ENCODE results near the gene SLC39A9. TPM values are rescaled to one million over a fixed set of nuclear protein-coding genes. Genes with fewer than 3 reads are reported as not detected.

Gene SLC39A9
- total and polyA plus RNA-seq, 8 donors, result 12.1 to 121 (median 19.6) TPM

GRCh38 chr14:69424149-69424923 is 25.8 kb downstream of the SLC39A9 start:
- TF ChIP-seq POLR2A (IDR thresholded peaks at IDR 0.05) (no peak), EP300 (IDR thresholded peaks at IDR 0.05) (no peak), POLR2AphosphoS5 (IDR thresholded peaks at IDR 0.05) (no peak)
- TF ChIP-seq, protein P1, sequence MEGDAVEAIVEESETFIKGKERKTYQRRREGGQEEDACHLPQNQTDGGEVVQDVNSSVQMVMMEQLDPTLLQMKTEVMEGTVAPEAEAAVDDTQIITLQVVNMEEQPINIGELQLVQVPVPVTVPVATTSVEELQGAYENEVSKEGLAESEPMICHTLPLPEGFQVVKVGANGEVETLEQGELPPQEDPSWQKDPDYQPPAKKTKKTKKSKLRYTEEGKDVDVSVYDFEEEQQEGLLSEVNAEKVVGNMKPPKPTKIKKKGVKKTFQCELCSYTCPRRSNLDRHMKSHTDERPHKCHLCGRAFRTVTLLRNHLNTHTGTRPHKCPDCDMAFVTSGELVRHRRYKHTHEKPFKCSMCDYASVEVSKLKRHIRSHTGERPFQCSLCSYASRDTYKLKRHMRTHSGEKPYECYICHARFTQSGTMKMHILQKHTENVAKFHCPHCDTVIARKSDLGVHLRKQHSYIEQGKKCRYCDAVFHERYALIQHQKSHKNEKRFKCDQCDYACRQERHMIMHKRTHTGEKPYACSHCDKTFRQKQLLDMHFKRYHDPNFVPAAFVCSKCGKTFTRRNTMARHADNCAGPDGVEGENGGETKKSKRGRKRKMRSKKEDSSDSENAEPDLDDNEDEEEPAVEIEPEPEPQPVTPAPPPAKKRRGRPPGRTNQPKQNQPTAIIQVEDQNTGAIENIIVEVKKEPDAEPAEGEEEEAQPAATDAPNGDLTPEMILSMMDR (IDR thresholded peaks at IDR 0.05), result no peak
- Histone ChIP-seq H3K4me3 (no peak overlapping the region), H3K4me1 (no peaks in the 10 kb centered on the region), H3K9me3 (peaks cover 0 to 5% (median 0%) of the 10 kb centered on the region in 4 donors), H3K27me3 (no peaks in the 10 kb centered on the region), H3K36me3 (peaks cover 9 to 57% (median 43%) of the 10 kb centered on the region in 4 donors), H3K27ac (no peak overlapping the region)
- DNase-seq, result no peak
- intact Hi-C loops (cut with DNase I; ENCODE audit: low total_unique reads), result no loop called here
- WGBS, 5 donors, result 89 to 94% (median 90%) methylated on average over 2 of the region's 2 CpGs

- H3K4me3 ChIP-seq, result no peak overlapping the region
- H3K27ac ChIP-seq, result no peak overlapping the region
- no peaks in the 10 kb centered on the region for H3K9me3 ChIP-seq
- intact Hi-C loops (cut with DNase I; ENCODE audit: low total_unique reads), result no loop called here
- no peaks in the 10 kb centered on the region for H3K4me1 ChIP-seq
- peaks cover 9 to 55% (median 47%) of the 10 kb centered on the region in 4 donors for H3K36me3 ChIP-seq
- WGBS, 5 donors, result 96 to 100% (median 97%) methylated on average over 1 of the region's 1 CpG
- TF ChIP-seq EP300 (IDR thresholded peaks at IDR 0.05), result no peak
- no peak for TF ChIP-seq POLR2AphosphoS5 (IDR thresholded peaks at IDR 0.05)
- TF ChIP-seq POLR2A (IDR thresholded peaks at IDR 0.05), result no peak
- TF ChIP-seq, protein P1 (IDR thresholded peaks at IDR 0.05), result no peak
- no peak for DNase-seq
- H3K27me3 ChIP-seq, result no peaks in the 10 kb centered on the region
These were observed 29.1 kb downstream of the SLC39A9 start for GRCh38 chr14:69427596-69427995.

DNA sequence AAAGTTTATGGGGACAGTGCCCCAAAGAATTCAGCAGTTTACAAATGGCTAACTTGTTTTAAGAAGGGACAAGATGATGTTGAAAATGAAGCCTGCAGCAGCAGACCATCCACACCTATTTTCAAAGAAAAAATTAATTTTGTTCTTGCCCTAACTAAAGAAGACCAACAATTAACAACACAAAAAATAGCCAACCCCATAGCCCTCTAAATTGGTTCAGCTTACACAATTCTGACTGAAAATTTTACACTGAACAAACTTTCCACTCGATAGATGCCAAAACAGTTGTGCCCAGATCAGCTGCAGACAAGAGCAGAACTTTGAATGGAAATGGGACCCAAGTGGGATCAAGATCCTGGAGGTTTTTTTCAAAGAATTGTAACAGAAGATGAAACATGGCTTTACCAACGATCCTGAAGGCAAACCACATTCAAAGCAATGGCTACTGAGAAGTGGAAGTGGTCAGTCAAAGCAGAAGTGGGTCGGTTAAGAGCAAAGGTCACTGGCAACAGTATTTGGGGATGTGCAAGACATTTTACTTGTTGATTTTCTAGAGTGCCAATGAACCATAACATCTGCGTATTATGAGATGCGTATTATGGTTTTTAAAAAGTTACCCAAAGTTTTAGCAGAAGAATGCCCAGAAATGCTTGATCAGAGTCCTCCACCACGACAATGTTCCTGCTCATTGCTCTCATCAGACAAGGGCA is 30.0 kb downstream of the SLC39A9 start:
- H3K4me1 ChIP-seq, result no peaks in the 10 kb centered on the region

GRCh38 chr14:69429643-69430042 is 31.2 kb downstream of the SLC39A9 start:
- intact Hi-C loops (cut with DNase I; ENCODE audit: low total_unique reads), result no loop called here
- H3K4me1 ChIP-seq, result no peaks in the 10 kb centered on the region
- DNase-seq, result no peak
- H3K36me3 ChIP-seq, result peaks cover 9 to 45% (median 37%) of the 10 kb centered on the region in 4 donors
- no peak overlapping the region for H3K4me3 ChIP-seq
- H3K27ac ChIP-seq, result no peak overlapping the region
- no peaks in the 10 kb centered on the region for H3K27me3 ChIP-seq
- H3K9me3 ChIP-seq, result no peaks in the 10 kb centered on the region
- TF ChIP-seq POLR2A (IDR thresholded peaks at IDR 0.05) (no peak), POLR2AphosphoS5 (IDR thresholded peaks at IDR 0.05) (no peak), EP300 (IDR thresholded peaks at IDR 0.05) (no peak)
- TF ChIP-seq, protein P1 (IDR thresholded peaks at IDR 0.05), result no peak

More for the DNA sequence above, 30.0 kb downstream of the SLC39A9 start:
- peak in 1 of 2 donors; percentile 6 for DNase-seq
- H3K4me3 ChIP-seq, result no peak overlapping the region
- intact Hi-C loops (cut with DNase I; ENCODE audit: low total_unique reads), result no loop called here
- no peak overlapping the region for H3K27ac ChIP-seq
- no peaks in the 10 kb centered on the region for H3K27me3 ChIP-seq
- 87 to 95% (median 90%) methylated on average over 6 of the region's 6 CpGs for WGBS, 5 donors
- no peak for TF ChIP-seq EP300 (IDR thresholded peaks at IDR 0.05)
- TF ChIP-seq POLR2AphosphoS5 (IDR thresholded peaks at IDR 0.05), result no peak
- TF ChIP-seq POLR2A (IDR thresholded peaks at IDR 0.05), result no peak
- TF ChIP-seq, protein P1 (IDR thresholded peaks at IDR 0.05), result no peak
- no peaks in the 10 kb centered on the region for H3K9me3 ChIP-seq
- peaks cover 9 to 55% (median 47%) of the 10 kb centered on the region in 4 donors for H3K36me3 ChIP-seq

Measured in stomach (tissue), 9 donors.